Spleen (tissue), 7 donors: ENCODE measurements around the gene SASH1.

Experiments
- POLR2A ChIP-seq, 3 donors: fragments of 450-650 bp; IDR thresholded peaks; one replicate each; pipeline ENCODE4 v1.5.1; 2017; ENCODE audit warnings: antibody characterized with exemption in 3 of 3, mild to moderate bottlenecking in 1 of 3
- TF ChIP-seq, protein P1 (sequence below), 11 experiments: fragments of 200-600 bp in 7 of 11; fragments of 450-650 bp in 4 of 11; sonication (generic) in 4 of 11; IDR thresholded peaks in 8 of 11; conservative IDR thresholded peaks in 3 of 11; 1 replicate in 7 of 11; 2 replicates in 4 of 11; pipeline versions ENCODE4 v1.4.0 to v1.8.0; 2016 to 2021; ENCODE audit warnings: antibody characterized with exemption in 11 of 11, inconsistent platforms in 4 of 11, mild to moderate bottlenecking in 1 of 11
- donor health status: DM: no; HTN: no; CAD: no; lungs with moderate emphysema.
- donor health status: DM: no; HTN: no; CAD: no.
- donor health status: DM: no; HTN: no; CAD: no.

DNA sequence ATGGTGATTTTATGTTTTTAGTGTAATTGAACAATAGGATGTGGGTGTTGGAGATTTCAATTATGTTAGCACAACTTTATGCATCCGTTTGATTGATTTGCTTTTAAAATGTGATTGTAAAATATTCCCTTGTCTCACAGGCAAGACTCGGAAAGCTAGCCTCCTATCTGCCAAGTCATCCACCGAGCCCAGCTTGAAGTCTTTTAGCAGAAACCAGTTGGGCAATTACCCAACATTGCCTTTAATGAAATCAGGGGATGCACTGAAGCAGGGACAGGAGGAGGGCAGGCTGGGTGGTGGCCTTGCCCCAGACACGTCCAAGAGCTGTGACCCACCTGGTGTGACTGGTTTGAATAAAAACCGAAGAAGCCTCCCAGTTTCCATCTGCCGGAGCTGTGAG, 200.9 kb downstream of the SASH1 start:
- TF ChIP-seq, protein P1, sequence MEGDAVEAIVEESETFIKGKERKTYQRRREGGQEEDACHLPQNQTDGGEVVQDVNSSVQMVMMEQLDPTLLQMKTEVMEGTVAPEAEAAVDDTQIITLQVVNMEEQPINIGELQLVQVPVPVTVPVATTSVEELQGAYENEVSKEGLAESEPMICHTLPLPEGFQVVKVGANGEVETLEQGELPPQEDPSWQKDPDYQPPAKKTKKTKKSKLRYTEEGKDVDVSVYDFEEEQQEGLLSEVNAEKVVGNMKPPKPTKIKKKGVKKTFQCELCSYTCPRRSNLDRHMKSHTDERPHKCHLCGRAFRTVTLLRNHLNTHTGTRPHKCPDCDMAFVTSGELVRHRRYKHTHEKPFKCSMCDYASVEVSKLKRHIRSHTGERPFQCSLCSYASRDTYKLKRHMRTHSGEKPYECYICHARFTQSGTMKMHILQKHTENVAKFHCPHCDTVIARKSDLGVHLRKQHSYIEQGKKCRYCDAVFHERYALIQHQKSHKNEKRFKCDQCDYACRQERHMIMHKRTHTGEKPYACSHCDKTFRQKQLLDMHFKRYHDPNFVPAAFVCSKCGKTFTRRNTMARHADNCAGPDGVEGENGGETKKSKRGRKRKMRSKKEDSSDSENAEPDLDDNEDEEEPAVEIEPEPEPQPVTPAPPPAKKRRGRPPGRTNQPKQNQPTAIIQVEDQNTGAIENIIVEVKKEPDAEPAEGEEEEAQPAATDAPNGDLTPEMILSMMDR (IDR thresholded peaks at IDR 0.05 in 8 of 11, conservative IDR thresholded peaks at IDR 0.05 in 3 of 11) = no peak
- no peak for TF ChIP-seq POLR2A (IDR thresholded peaks at IDR 0.05)
